Measurements from ENCODE around the gene INTS11. TPM values are rescaled to one million over a fixed set of nuclear protein-coding genes. Genes with fewer than 3 reads are reported as not detected.

The INTS11 gene
- total and polyA plus RNA-seq, 2 of the 13 experiments (the other 11 are each of a cell fraction or from before 2014, with no cell fraction given) = 52.8 to 94.8 TPM

DNA sequence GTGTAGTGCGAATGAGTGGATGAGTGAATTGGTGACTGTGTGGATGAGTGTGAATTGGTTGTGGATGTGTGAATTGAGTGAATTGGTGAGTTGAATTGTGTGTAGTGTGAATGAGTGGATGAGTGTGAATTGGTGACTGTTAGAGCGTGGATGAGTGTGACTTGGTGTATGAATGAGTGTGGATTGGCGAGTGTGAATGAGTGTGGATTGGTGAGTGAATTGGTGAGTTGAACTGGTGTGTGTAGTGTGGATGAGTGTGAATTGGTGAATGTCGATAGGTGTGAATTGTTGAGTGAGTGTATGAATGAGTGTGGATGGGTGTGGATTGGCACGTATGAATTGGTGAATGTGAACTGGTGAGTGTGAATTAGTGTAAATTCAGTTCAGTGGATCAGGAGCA, 42.9 kb upstream of the INTS11 start:
- POLR2A ChIA-PET = no interaction called here
- 79% methylated on average over 5 of the region's 5 CpGs for WGBS (ENCODE audit: low lambda C conversion rate)
- in situ Hi-C loops (cut with HindIII; ENCODE audit: extremely low pct_ligation_motif_present, low pct_unique_long_range_greater_than_20kb) (no loop called here), intact Hi-C loops (cut with micrococcal nuclease; ENCODE audit: unreplicated experiment) (no loop called here)
- peaks cover 12% of the 10 kb centered on the region for H3K4me1 ChIP-seq (ENCODE audit: insufficient read depth, low read length)
- FAIRE-seq (no peak), ATAC-seq (no peak), DNase-seq (ENCODE audit: low spot score) (no peak)
- no TSS peak for BruUV-seq (replicated peaks)
- no peak overlapping the region for H3K9ac ChIP-seq (ENCODE audit: insufficient read depth, low read depth, low read length)
- H2AFZ ChIP-seq (ENCODE audit: low read length) = no peak overlapping the region
- no peaks in the 10 kb centered on the region for H4K20me1 ChIP-seq (ENCODE audit: insufficient read depth, low read length)
- no peak overlapping the region for H3K4me3 ChIP-seq (replicated peaks in 1 of 3; ENCODE audit: insufficient read depth in 1 of 3, low read depth in 2 of 3, low read length in 3 of 3)
- H3K27me3 ChIP-seq (ENCODE audit: control insufficient read depth in 1 of 2, insufficient read depth in 2 of 2, low read length in 2 of 2) = no peaks in the 10 kb centered on the region
- H3K4me2 ChIP-seq (ENCODE audit: low read depth, low read length) = no peak overlapping the region
- CTCF ChIA-PET (ENCODE audit: low intra/inter-chr PET ratio, low total read pairs) = no interaction called here
- H3K79me2 ChIP-seq (ENCODE audit: insufficient read depth, low read length) = peaks cover 2% of the 10 kb centered on the region
- H3K9me3 ChIP-seq (ENCODE audit: low read length) = no peaks in the 10 kb centered on the region
- TF ChIP-seq ZFY (CRISPR knock-in tag; IDR thresholded peaks at IDR 0.05) (no peak), SETDB1 (CRISPR knock-in tag; IDR thresholded peaks at IDR 0.05; ENCODE audit: borderline replicate concordance) (no peak), ZNF577 (CRISPR knock-in tag; IDR thresholded peaks at IDR 0.05; ENCODE audit: borderline replicate concordance, low read depth) (no peak), ZNF24 (IDR thresholded peaks at IDR 0.05) (no peak), ZNF782 (CRISPR knock-in tag; IDR thresholded peaks at IDR 0.05; ENCODE audit: borderline replicate concordance) (no peak), ESRRA (CRISPR knock-in tag; IDR thresholded peaks at IDR 0.05; ENCODE audit: low read depth) (no peak), RBAK (CRISPR knock-in tag; IDR thresholded peaks at IDR 0.05) (no peak), FOXC1 (CRISPR knock-in tag; IDR thresholded peaks at IDR 0.05; ENCODE audit: borderline replicate concordance) (no peak), ZFP62 (CRISPR knock-in tag; IDR thresholded peaks at IDR 0.05) (no peak)
- TF ChIP-seq, protein P1, sequence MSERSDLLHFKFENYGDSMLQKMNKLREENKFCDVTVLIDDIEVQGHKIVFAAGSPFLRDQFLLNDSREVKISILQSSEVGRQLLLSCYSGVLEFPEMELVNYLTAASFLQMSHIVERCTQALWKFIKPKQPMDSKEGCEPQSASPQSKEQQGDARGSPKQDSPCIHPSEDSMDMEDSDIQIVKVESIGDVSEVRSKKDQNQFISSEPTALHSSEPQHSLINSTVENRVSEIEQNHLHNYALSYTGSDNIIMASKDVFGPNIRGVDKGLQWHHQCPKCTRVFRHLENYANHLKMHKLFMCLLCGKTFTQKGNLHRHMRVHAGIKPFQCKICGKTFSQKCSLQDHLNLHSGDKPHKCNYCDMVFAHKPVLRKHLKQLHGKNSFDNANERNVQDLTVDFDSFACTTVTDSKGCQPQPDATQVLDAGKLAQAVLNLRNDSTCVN (CRISPR knock-in tag; IDR thresholded peaks at IDR 0.05; ENCODE audit: borderline replicate concordance) = no peak
- TF ChIP-seq, protein P2, sequence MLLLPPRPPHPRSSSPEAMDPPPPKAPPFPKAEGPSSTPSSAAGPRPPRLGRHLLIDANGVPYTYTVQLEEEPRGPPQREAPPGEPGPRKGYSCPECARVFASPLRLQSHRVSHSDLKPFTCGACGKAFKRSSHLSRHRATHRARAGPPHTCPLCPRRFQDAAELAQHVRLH (CRISPR knock-in tag; IDR thresholded peaks at IDR 0.05; ENCODE audit: borderline replicate concordance, low read depth) = no peak
- TF ChIP-seq, protein P3, sequence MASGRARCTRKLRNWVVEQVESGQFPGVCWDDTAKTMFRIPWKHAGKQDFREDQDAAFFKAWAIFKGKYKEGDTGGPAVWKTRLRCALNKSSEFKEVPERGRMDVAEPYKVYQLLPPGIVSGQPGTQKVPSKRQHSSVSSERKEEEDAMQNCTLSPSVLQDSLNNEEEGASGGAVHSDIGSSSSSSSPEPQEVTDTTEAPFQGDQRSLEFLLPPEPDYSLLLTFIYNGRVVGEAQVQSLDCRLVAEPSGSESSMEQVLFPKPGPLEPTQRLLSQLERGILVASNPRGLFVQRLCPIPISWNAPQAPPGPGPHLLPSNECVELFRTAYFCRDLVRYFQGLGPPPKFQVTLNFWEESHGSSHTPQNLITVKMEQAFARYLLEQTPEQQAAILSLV (CRISPR knock-in tag; IDR thresholded peaks at IDR 0.05; ENCODE audit: borderline replicate concordance) = no peak
- no peak overlapping the region for H3K27ac ChIP-seq (ENCODE audit: extremely low read length, insufficient read depth, low read length)
- H3K36me3 ChIP-seq (replicated peaks in 1 of 2; ENCODE audit: control insufficient read depth in 1 of 2, insufficient read depth in 2 of 2, low read length in 2 of 2) = peaks cover 0 to 1% of the 10 kb centered on the region in 2 experiments; a peak in 1 of 5 replicates
